ENCODE results near the gene UBE2D3.
"Not testable (repeated sequence)": the region's sequence is repeated elsewhere in the genome, so short reads cannot be mapped to it uniquely, and the experiment has no call there.

Gene UBE2D3

GRCh38 chr4:102832105-102832504 lies 4.8 kb upstream of the UBE2D3 start:
- in situ Hi-C loops (cut with MboI; ENCODE audit: low sequenced_read_pairs) = no loop called here

- in situ Hi-C loops (cut with MboI; ENCODE audit: low sequenced_read_pairs) = no loop called here
Observed at GRCh38 chr4:102829803-102830202, 2.5 kb upstream of the UBE2D3 start.

- in situ Hi-C loops (cut with MboI; ENCODE audit: low sequenced_read_pairs) = no loop called here
Observed at GRCh38 chr4:102828497-102828808, 1.1 kb upstream of the UBE2D3 start.

GRCh38 chr4:102827674-102828496 lies 534 bp upstream of the UBE2D3 start:
- in situ Hi-C loops (cut with MboI; ENCODE audit: low sequenced_read_pairs) = no loop called here

GRCh38 chr4:102826105-102826889 lies 1.1 kb downstream of the UBE2D3 start:
- in situ Hi-C loops (cut with MboI; ENCODE audit: low sequenced_read_pairs) = no loop called here

GRCh38 chr4:102825261-102826091 lies 1.9 kb downstream of the UBE2D3 start:
- in situ Hi-C loops (cut with MboI; ENCODE audit: low sequenced_read_pairs) = no loop called here

- in situ Hi-C loops (cut with MboI; ENCODE audit: low sequenced_read_pairs) = no loop called here
Observed at GRCh38 chr4:102824398-102824797, 3.0 kb downstream of the UBE2D3 start.

- in situ Hi-C loops (cut with MboI; ENCODE audit: low sequenced_read_pairs) = no loop called here
Observed at GRCh38 chr4:102823897-102824296, 3.5 kb downstream of the UBE2D3 start.

- in situ Hi-C loops (cut with MboI; ENCODE audit: low sequenced_read_pairs) = no loop called here
Observed at GRCh38 chr4:102823464-102823863, 3.9 kb downstream of the UBE2D3 start.

GRCh38 chr4:102819588-102820365 lies 7.6 kb downstream of the UBE2D3 start:
- in situ Hi-C loops (cut with MboI; ENCODE audit: low sequenced_read_pairs) = no loop called here

GRCh38 chr4:102819100-102819499 lies 8.3 kb downstream of the UBE2D3 start:
- in situ Hi-C loops (cut with MboI; ENCODE audit: low sequenced_read_pairs) = not testable (repeated sequence)

- in situ Hi-C loops (cut with MboI; ENCODE audit: low sequenced_read_pairs) = no loop called here
Observed at GRCh38 chr4:102817613-102818268, 9.6 kb downstream of the UBE2D3 start.

- in situ Hi-C loops (cut with MboI; ENCODE audit: low sequenced_read_pairs) = no loop called here
Observed at GRCh38 chr4:102817021-102817605, 10.2 kb downstream of the UBE2D3 start.

- in situ Hi-C loops (cut with MboI; ENCODE audit: low sequenced_read_pairs) = no loop called here
Observed at GRCh38 chr4:102815981-102816380, 11.4 kb downstream of the UBE2D3 start.

- in situ Hi-C loops (cut with MboI; ENCODE audit: low sequenced_read_pairs) = no loop called here
Observed at GRCh38 chr4:102809691-102810090, 17.7 kb downstream of the UBE2D3 start.

- in situ Hi-C loops (cut with MboI; ENCODE audit: low sequenced_read_pairs) = no loop called here
Observed at GRCh38 chr4:102809190-102809589, 18.2 kb downstream of the UBE2D3 start.

- in situ Hi-C loops (cut with MboI; ENCODE audit: low sequenced_read_pairs) = no loop called here
Observed at GRCh38 chr4:102808009-102808408, 19.3 kb downstream of the UBE2D3 start.

- in situ Hi-C loops (cut with MboI; ENCODE audit: low sequenced_read_pairs) = no loop called here
Observed at GRCh38 chr4:102807345-102807744, 20.0 kb downstream of the UBE2D3 start.

- in situ Hi-C loops (cut with MboI; ENCODE audit: low sequenced_read_pairs) = no loop called here
Observed at GRCh38 chr4:102799816-102800215, 27.5 kb downstream of the UBE2D3 start.

GRCh38 chr4:102794999-102795398 lies 32.4 kb downstream of the UBE2D3 start:
- in situ Hi-C loops (cut with MboI; ENCODE audit: low sequenced_read_pairs) = no loop called here

Data from hTERT RPE-1 (cell line).